Measurements from ENCODE around the gene GULP1. TPM values are rescaled to one million over a fixed set of nuclear protein-coding genes. Genes with fewer than 3 reads are reported as not detected.
A peak's percentile ranks its signal among the peaks of the same experiment; 100 is the strongest.

GULP1 gene
- total RNA-seq, 1 donor: 21.7 TPM

DNA sequence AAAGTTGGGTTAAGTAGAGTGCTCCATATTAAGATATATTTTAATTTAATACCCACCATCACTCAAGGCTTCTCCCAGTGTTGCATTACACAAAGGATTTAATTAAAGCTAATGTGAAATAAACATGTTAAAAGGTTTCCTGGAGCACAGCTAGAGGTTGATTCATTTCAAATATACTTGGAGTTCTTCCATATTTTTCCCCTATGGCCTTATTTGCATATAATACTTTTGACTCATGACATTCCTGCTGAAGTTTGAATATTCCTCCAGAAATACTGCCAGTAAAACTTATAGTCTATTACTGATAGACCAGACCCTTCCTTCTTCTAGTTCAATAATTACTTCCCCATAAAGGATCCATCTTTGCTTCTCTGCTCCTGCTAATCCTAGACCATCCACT, 227.5 kb downstream of the GULP1 start:
- Histone ChIP-seq H2AFZ (ENCODE audit: low read length) (no peak overlapping the region), H3K36me3 (ENCODE audit: insufficient read depth, low read length) (no peaks in the 10 kb centered on the region), H3K27ac (ENCODE audit: low read depth, low read length) (peak overlapping the region; percentile 60), H3K79me2 (ENCODE audit: insufficient read depth, low read length) (no peaks in the 10 kb centered on the region), H3K4me2 (ENCODE audit: insufficient read depth, low read length) (peak overlapping the region; percentile 54), H3K9me3 (ENCODE audit: low read depth, low read length) (no peaks in the 10 kb centered on the region), H3K4me3 (ENCODE audit: insufficient read depth, low read length) (no peak overlapping the region), H3K27me3 (ENCODE audit: insufficient read depth, low read length) (no peaks in the 10 kb centered on the region), H3K4me1 (ENCODE audit: insufficient read depth, low read length) (peaks cover 26% of the 10 kb centered on the region), H4K20me1 (ENCODE audit: insufficient read depth, low read length) (no peaks in the 10 kb centered on the region)
- DNase-seq (ENCODE audit: insufficient read length, low spot score, missing footprints): peak; percentile 1
- TF ChIP-seq, protein P1, sequence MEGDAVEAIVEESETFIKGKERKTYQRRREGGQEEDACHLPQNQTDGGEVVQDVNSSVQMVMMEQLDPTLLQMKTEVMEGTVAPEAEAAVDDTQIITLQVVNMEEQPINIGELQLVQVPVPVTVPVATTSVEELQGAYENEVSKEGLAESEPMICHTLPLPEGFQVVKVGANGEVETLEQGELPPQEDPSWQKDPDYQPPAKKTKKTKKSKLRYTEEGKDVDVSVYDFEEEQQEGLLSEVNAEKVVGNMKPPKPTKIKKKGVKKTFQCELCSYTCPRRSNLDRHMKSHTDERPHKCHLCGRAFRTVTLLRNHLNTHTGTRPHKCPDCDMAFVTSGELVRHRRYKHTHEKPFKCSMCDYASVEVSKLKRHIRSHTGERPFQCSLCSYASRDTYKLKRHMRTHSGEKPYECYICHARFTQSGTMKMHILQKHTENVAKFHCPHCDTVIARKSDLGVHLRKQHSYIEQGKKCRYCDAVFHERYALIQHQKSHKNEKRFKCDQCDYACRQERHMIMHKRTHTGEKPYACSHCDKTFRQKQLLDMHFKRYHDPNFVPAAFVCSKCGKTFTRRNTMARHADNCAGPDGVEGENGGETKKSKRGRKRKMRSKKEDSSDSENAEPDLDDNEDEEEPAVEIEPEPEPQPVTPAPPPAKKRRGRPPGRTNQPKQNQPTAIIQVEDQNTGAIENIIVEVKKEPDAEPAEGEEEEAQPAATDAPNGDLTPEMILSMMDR (IDR thresholded peaks at IDR 0.05; ENCODE audit: extremely low read depth, low read depth, low read length): no peak

DNA sequence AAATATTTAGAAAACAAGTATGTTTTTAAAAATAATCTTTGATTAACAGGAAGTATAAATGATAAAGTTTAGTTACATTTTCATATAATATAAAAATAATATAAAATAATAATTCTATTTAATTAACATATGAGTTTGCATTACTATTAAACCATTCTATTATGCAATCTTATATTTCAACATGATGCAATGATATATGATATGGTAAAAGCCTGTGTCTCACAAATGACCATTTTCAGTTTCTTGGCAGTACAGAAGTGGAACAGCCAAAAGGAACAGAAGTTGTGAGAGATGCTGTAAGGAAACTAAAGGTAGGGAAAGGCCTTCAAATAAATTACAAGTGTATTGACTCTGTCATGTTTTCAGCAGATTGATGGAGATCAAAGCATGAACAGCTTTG, 230.8 kb downstream of the GULP1 start:
- H3K79me2 ChIP-seq (ENCODE audit: insufficient read depth, low read length): no peaks in the 10 kb centered on the region
- H3K4me1 ChIP-seq (ENCODE audit: insufficient read depth, low read length): peaks cover 39% of the 10 kb centered on the region
- peak; percentile 11 for DNase-seq (ENCODE audit: insufficient read length, low spot score, missing footprints)
- H4K20me1 ChIP-seq (ENCODE audit: insufficient read depth, low read length): no peaks in the 10 kb centered on the region
- TF ChIP-seq, protein P1 (IDR thresholded peaks at IDR 0.05; ENCODE audit: extremely low read depth, low read depth, low read length): no peak
- H3K4me3 ChIP-seq (ENCODE audit: insufficient read depth, low read length): no peak overlapping the region
- H3K4me2 ChIP-seq (ENCODE audit: insufficient read depth, low read length): no peak overlapping the region
- H2AFZ ChIP-seq (ENCODE audit: low read length): no peak overlapping the region
- no peaks in the 10 kb centered on the region for H3K36me3 ChIP-seq (ENCODE audit: insufficient read depth, low read length)
- no peaks in the 10 kb centered on the region for H3K27me3 ChIP-seq (ENCODE audit: insufficient read depth, low read length)
- H3K9me3 ChIP-seq (ENCODE audit: low read depth, low read length): no peaks in the 10 kb centered on the region
- H3K27ac ChIP-seq (ENCODE audit: low read depth, low read length): no peak overlapping the region

DNA sequence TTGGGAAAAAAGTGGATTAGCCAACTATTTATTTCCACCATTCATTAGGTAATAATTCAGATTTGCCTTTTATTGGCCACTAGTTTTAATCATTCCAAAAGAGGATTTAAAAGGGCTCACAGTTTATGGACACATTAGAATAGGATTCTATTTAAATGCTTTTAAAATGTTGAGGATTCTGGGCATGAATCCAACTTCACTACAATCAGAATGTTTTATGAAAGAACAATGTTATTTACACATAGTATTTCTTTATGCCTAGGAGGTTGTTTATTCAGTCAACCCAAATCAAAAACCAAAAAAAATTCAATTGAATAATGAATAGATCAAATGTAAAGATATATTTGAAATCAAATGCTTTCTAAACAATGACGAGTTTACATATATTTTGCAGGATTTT, 232.2 kb downstream of the GULP1 start:
- no peak for DNase-seq (ENCODE audit: insufficient read length, low spot score, missing footprints)
- Histone ChIP-seq H3K36me3 (ENCODE audit: insufficient read depth, low read length) (no peaks in the 10 kb centered on the region), H3K27ac (ENCODE audit: low read depth, low read length) (no peak overlapping the region), H3K79me2 (ENCODE audit: insufficient read depth, low read length) (no peaks in the 10 kb centered on the region), H3K9me3 (ENCODE audit: low read depth, low read length) (no peaks in the 10 kb centered on the region), H3K4me1 (ENCODE audit: insufficient read depth, low read length) (peaks cover 27% of the 10 kb centered on the region), H2AFZ (ENCODE audit: low read length) (no peak overlapping the region), H3K4me2 (ENCODE audit: insufficient read depth, low read length) (no peak overlapping the region), H3K4me3 (ENCODE audit: insufficient read depth, low read length) (no peak overlapping the region), H4K20me1 (ENCODE audit: insufficient read depth, low read length) (no peaks in the 10 kb centered on the region), H3K27me3 (ENCODE audit: insufficient read depth, low read length) (no peaks in the 10 kb centered on the region)
- TF ChIP-seq, protein P1 (IDR thresholded peaks at IDR 0.05; ENCODE audit: extremely low read depth, low read depth, low read length): no peak

DNA sequence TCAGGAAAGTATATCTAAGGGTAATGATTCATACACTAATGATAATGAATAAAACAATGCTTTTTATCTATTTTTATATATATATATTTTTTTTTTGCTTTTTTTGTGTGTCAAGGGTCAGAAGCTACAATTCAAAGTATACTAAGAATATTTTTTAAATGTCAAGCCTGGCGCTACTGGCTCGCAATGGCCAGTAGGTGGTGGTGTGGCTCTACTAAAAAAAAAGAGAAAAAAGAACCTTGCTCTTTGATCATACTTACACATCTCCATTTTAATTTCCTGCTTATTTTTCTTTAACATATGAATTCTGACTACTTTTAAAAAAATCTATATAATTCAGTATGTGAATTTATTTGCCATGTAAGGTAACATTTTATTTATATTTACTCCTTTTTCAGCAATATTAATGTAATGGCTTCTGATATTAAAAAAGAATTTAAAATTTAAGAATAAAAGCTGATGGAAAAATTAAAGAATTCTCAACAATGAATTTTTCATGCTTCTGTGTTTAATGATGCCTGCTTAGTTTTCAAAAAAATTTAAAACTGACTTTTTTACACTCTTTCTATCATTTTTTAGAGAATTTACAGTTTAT, 232.9 kb downstream of the GULP1 start:
- Histone ChIP-seq H3K27me3 (ENCODE audit: insufficient read depth, low read length) (no peaks in the 10 kb centered on the region), H3K79me2 (ENCODE audit: insufficient read depth, low read length) (no peaks in the 10 kb centered on the region), H3K9me3 (ENCODE audit: low read depth, low read length) (no peaks in the 10 kb centered on the region), H3K4me3 (ENCODE audit: insufficient read depth, low read length) (no peak overlapping the region), H3K36me3 (ENCODE audit: insufficient read depth, low read length) (no peaks in the 10 kb centered on the region), H3K4me1 (ENCODE audit: insufficient read depth, low read length) (peaks cover 20% of the 10 kb centered on the region), H2AFZ (ENCODE audit: low read length) (no peak overlapping the region), H4K20me1 (ENCODE audit: insufficient read depth, low read length) (no peaks in the 10 kb centered on the region), H3K4me2 (ENCODE audit: insufficient read depth, low read length) (no peak overlapping the region), H3K27ac (ENCODE audit: low read depth, low read length) (no peak overlapping the region)
- TF ChIP-seq, protein P1 (IDR thresholded peaks at IDR 0.05; ENCODE audit: extremely low read depth, low read depth, low read length): peak; percentile 72
- peak; percentile 32 for DNase-seq (ENCODE audit: insufficient read length, low spot score, missing footprints)
